ENCODE results near the gene NTN1. TPM values are rescaled to one million over a fixed set of nuclear protein-coding genes. Genes with fewer than 3 reads are reported as not detected.

NTN1 gene
- total RNA-seq, 1 donor from 2014 or later, result 7.8 TPM

DNA sequence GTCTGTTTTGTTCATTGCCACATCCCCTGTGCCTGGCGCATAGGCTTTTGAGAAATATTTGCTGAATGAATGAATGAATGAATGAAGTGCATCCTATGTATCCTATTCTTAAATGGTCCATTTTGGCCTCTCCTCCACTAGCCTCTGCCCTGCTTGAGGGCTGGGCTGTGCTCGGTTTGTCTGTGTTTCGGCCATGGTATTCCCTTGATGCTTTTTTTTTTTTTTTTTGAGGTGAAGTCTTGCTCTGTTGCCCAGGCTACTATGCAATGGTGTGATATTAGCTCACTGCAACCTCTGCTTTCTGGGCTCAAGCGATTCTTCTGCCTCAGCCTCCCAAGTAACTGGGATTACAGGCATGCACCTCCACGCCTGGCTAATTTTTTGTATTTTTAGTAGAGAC is 110.1 kb downstream of the NTN1 start:
- Histone ChIP-seq H3K4me3 (no peak overlapping the region), H3K4me1 (no peaks in the 10 kb centered on the region), H3K9me3 (no peaks in the 10 kb centered on the region), H3K27ac (no peak overlapping the region), H3K36me3 (no peaks in the 10 kb centered on the region), H3K27me3 (ENCODE audit: low read depth) (peaks cover 4% of the 10 kb centered on the region)
- intact Hi-C loops (cut with DNase I), result no loop called here
- ATAC-seq (no peak), DNase-seq (no peak)
- TF ChIP-seq, protein P1, sequence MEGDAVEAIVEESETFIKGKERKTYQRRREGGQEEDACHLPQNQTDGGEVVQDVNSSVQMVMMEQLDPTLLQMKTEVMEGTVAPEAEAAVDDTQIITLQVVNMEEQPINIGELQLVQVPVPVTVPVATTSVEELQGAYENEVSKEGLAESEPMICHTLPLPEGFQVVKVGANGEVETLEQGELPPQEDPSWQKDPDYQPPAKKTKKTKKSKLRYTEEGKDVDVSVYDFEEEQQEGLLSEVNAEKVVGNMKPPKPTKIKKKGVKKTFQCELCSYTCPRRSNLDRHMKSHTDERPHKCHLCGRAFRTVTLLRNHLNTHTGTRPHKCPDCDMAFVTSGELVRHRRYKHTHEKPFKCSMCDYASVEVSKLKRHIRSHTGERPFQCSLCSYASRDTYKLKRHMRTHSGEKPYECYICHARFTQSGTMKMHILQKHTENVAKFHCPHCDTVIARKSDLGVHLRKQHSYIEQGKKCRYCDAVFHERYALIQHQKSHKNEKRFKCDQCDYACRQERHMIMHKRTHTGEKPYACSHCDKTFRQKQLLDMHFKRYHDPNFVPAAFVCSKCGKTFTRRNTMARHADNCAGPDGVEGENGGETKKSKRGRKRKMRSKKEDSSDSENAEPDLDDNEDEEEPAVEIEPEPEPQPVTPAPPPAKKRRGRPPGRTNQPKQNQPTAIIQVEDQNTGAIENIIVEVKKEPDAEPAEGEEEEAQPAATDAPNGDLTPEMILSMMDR (IDR thresholded peaks at IDR 0.05), result no peak

DNA sequence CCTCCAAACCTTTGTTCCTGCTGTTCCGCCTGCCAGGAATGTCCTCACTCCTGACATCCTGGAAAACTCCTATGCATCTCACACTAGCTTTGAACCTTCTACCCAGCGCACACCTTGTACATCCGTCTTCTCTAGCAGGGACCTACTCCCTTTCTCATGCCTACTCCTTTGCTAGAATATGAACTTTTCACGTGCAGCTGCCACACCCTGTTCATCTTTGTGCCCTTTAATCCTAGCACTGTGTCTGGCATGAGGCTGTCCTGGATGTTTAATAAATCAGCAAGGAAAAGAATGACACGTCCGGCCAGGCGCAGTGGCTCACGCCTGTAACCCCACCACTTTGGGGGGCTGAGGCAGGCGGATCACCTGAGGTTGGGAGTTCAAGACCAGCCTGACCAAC is 111.0 kb downstream of the NTN1 start:
- H3K4me3 ChIP-seq, result no peak overlapping the region
- no peaks in the 10 kb centered on the region for H3K4me1 ChIP-seq
- TF ChIP-seq, protein P1 (IDR thresholded peaks at IDR 0.05), result no peak
- intact Hi-C loops (cut with DNase I), result no loop called here
- no peaks in the 10 kb centered on the region for H3K36me3 ChIP-seq
- DNase-seq (no peak), ATAC-seq (no peak)
- peaks cover 4% of the 10 kb centered on the region for H3K27me3 ChIP-seq (ENCODE audit: low read depth)
- H3K27ac ChIP-seq, result no peak overlapping the region
- no peaks in the 10 kb centered on the region for H3K9me3 ChIP-seq

DNA sequence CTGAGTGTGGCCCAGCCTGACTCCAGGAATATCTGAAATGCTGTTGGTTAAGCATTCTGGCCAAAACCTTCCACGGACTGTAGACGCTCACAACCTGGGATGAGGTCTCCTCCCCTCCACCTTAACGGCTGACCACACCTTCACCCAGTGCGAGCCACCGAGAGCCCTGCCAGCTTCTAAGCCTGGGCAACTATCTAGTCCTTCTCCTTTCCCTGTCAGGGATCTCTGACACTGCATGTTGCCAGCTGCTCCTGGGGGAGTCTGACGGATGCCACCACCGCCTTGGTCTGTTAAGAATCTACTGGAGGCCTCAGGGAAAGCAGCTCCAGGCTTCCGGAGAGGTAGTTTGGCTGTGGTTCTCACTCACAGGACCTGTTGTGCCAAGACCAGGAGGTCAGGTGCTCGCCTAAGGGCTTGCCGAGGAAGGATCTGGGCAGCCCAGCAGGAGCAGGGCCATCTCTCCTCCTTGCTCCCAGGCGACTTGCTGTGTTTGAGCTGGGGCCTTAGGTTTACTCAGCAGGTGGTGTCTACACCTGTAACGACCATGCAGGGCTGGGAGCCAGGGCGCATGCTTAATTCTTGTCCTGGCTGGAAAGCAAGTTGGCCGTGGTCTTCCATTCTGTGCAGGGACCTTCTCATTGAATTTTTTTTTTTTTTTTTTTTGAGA is 111.8 kb downstream of the NTN1 start:
- no peak for DNase-seq
- intact Hi-C loops (cut with DNase I), result no loop called here
- TF ChIP-seq, protein P1 (IDR thresholded peaks at IDR 0.05), result no peak

DNA sequence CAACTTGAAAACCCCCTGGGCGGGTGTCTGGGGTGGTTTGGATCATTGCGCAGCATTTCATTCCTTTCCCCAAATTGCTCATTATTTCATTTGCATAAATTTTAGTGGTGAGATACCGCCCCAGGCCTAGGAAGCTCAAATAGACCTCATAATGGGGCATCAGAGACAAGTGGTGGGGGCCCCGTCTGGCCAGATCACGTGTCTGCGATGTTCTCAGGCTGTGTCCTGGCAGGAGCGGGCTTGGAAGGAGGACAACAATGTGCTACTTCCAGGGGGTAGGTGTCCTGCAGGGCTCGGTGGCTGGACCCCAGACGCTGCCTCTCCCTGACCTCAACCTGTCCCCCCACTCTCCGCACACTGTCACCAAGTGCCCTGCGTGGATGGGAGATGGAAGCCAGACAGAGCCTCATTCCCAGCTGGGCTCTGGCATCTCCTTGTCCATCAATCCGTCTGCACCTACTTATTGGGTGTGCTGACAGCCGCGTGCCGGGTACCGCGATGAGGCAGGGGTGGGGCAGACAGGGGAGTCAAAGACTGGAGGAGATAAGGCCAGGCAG is 116.9 kb downstream of the NTN1 start:
- Histone ChIP-seq H3K4me3 (no peak overlapping the region), H3K27ac (no peak overlapping the region), H3K36me3 (no peaks in the 10 kb centered on the region), H3K27me3 (ENCODE audit: low read depth) (peaks cover 8% of the 10 kb centered on the region), H3K9me3 (no peaks in the 10 kb centered on the region), H3K4me1 (no peaks in the 10 kb centered on the region)
- peak in 1 of 2 donors; percentile 23 for ATAC-seq
- DNase-seq, result no peak
- TF ChIP-seq, protein P1 (IDR thresholded peaks at IDR 0.05), result no peak
- intact Hi-C loops (cut with DNase I), result no loop called here

More for the DNA sequence above, 111.8 kb downstream of the NTN1 start:
- no peak for ATAC-seq
- Histone ChIP-seq H3K36me3 (no peaks in the 10 kb centered on the region), H3K27me3 (ENCODE audit: low read depth) (peaks cover 4% of the 10 kb centered on the region), H3K4me3 (no peak overlapping the region), H3K9me3 (no peaks in the 10 kb centered on the region), H3K4me1 (no peaks in the 10 kb centered on the region), H3K27ac (no peak overlapping the region)

DNA sequence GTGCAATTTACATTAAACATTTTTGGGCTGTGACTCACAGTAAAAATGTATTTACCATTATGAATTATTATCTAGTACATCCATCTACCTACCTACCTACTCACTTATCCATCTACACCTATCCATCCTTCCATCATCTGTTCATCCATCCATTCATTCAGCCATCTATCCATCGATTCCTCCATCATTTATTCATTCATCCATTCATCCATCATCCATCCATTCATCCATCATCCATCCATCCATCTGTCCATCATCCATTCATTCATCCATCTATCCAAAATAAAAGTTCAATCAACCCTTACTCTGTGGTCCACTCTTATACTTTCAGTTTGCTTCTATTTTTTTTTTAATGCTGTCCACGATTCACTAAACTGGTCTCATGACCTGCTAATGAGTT is 118.4 kb downstream of the NTN1 start:
- Histone ChIP-seq H3K4me3 (no peak overlapping the region), H3K27me3 (ENCODE audit: low read depth) (peaks cover 8% of the 10 kb centered on the region), H3K36me3 (no peaks in the 10 kb centered on the region), H3K4me1 (no peaks in the 10 kb centered on the region), H3K9me3 (no peaks in the 10 kb centered on the region), H3K27ac (no peak overlapping the region)
- DNase-seq (no peak), ATAC-seq (no peak)
- intact Hi-C loops (cut with DNase I), result no loop called here
- TF ChIP-seq, protein P1 (IDR thresholded peaks at IDR 0.05), result no peak

Data from lower lobe of right lung (tissue), 2 donors.